GM12878 (cell line): ENCODE results near the gene LYRM4. TPM values are rescaled to one million over a fixed set of nuclear protein-coding genes. Genes with fewer than 3 reads are reported as not detected.

Experiments used
- ATAC-seq: fragments of 200-7000 bp; cut with Tn5 transposase; 3 replicates; pipeline ENCODE4 v1.9.1; 2020; ENCODE audit warnings: mild to moderate bottlenecking, moderate library complexity
- BruUV-seq: library from RNA; stranded (reverse); fragments of 400-500 nt; replicated peaks from 2 replicates; lab custom pipeline; 2021; lab: Mats Ljungman, UMichigan
- CTCF ChIA-PET: fragments of 300-600 bp; sonication (Branson Sonifier 250); formaldehyde crosslinking; extraction: SDS; loops from one replicate; lab custom pipeline; 2021; ENCODE audit warnings: inconsistent platforms; lab: Yijun Ruan, JAX
- POLR2A ChIA-PET: fragments of 350-600 bp; formaldehyde crosslinking; extraction: SDS; loops from one replicate; lab custom pipeline; 2021; ENCODE audit warnings: inconsistent platforms; lab: Charles Lee
- RAD21 ChIA-PET: fragments of 300-600 bp; sonication (Branson Sonifier 250); formaldehyde crosslinking; loops from one replicate; lab custom pipeline; 2023; ENCODE audit warnings: antibody characterized with exemption; ENCODE audit not compliant: unreplicated experiment; lab: Charles Lee
- SMC1A ChIA-PET: fragments of 300-600 bp; sonication (Branson Sonifier 250); formaldehyde crosslinking; loops from one replicate; lab custom pipeline; 2023; ENCODE audit not compliant: unreplicated experiment, uncharacterized antibody; lab: Charles Lee
- DNase-seq: peaks from one replicate; pipeline ENCODE4 v3.0.0-alpha.2; 2011; ENCODE audit warnings: low read depth, low spot score
- FAIRE-seq: peaks from 3 replicates; lab custom pipeline; 2011; peaks lifted over from hg19 to GRCh38; lab: Jason Lieb, UNC
- H2AFZ ChIP-seq: 2 replicates; pipeline ENCODE4 v1.6.0; 2011; ENCODE audit warnings: low read depth, low read length, control low read depth; ENCODE audit not compliant: control insufficient read depth
- H3K27ac ChIP-seq: 2 replicates; pipeline ENCODE4 v1.5.1; 2011; ENCODE audit warnings: control low read depth; ENCODE audit not compliant: control insufficient read depth, insufficient read depth
- H3K27me3 ChIP-seq, 2 experiments: replicated peaks in 1 of 2; 2 replicates each; pipeline versions ENCODE4 v1.6.0 to v1.6.1; 2011; ENCODE audit warnings: low read length in 1 of 2; ENCODE audit not compliant: control insufficient read depth in 2 of 2, insufficient read depth in 2 of 2
- H3K36me3 ChIP-seq, 2 experiments: 2 replicates each; pipeline ENCODE4 v1.5.1; 2011; ENCODE audit warnings: low read length in 1 of 2; ENCODE audit not compliant: control insufficient read depth in 2 of 2, insufficient read depth in 2 of 2
- H3K4me1 ChIP-seq: 2 replicates; pipeline ENCODE4 v1.6.1; 2011; ENCODE audit warnings: mild to moderate bottlenecking, low read length, moderate library complexity, mixed read lengths; ENCODE audit not compliant: control insufficient read depth, insufficient read depth
- H3K4me2 ChIP-seq: 2 replicates; pipeline ENCODE4 v1.6.0; 2011; ENCODE audit warnings: control low read depth; ENCODE audit not compliant: control insufficient read depth, insufficient read depth
- H3K4me3 ChIP-seq: fragments of 200-600 bp; sonication (generic); 2 replicates; pipeline ENCODE4 v1.5.1; 2016
- H3K79me2 ChIP-seq: 2 replicates; pipeline ENCODE4 v1.6.0; 2011; ENCODE audit warnings: low read length; ENCODE audit not compliant: control insufficient read depth, insufficient read depth
- H3K9ac ChIP-seq: 2 replicates; pipeline ENCODE4 v1.8.0; 2011; ENCODE audit warnings: low read length, control low read depth, mixed read lengths; ENCODE audit not compliant: control insufficient read depth, insufficient read depth
- H3K9me3 ChIP-seq: replicated peaks from 3 replicates; pipeline ENCODE4 v1.5.1; 2011; ENCODE audit warnings: mild to moderate bottlenecking, low read length; ENCODE audit not compliant: control insufficient read depth, insufficient read depth
- H4K20me1 ChIP-seq: 2 replicates; pipeline ENCODE4 v1.6.0; 2011; ENCODE audit not compliant: control insufficient read depth, insufficient read depth
- BCL3 ChIP-seq: IDR thresholded peaks from 2 replicates; pipeline ENCODE4 v1.6.1; 2011; ENCODE audit warnings: borderline replicate concordance, low read depth, mild to moderate bottlenecking, moderate library complexity, low read length; ENCODE audit not compliant: insufficient read depth, poor library complexity, severe bottlenecking
- CHD2 ChIP-seq: IDR thresholded peaks from 2 replicates; pipeline ENCODE4 v1.6.1; 2011; ENCODE audit warnings: low read depth, low read length, improper control_type of control experiment, borderline replicate concordance
- ESRRA ChIP-seq: IDR thresholded peaks from 2 replicates; pipeline ENCODE4 v1.6.1; 2012; ENCODE audit warnings: mild to moderate bottlenecking, low read length, improper control_type of control experiment
- EZH2 ChIP-seq: IDR thresholded peaks from 2 replicates; pipeline ENCODE4 v1.6.1; 2012; ENCODE audit warnings: low read depth, mild to moderate bottlenecking, control low read depth, inconsistent platforms, low read length, borderline replicate concordance; ENCODE audit not compliant: control insufficient read depth
- KAT2A ChIP-seq: conservative IDR thresholded peaks from 2 replicates; pipeline ENCODE4 v1.6.1; 2011; ENCODE audit warnings: low read depth, low read length; ENCODE audit not compliant: control insufficient read depth
- MAX ChIP-seq: IDR thresholded peaks from 2 replicates; pipeline ENCODE4 v1.6.1; 2012; ENCODE audit warnings: low read depth, low read length, improper control_type of control experiment
- NFYA ChIP-seq: IDR thresholded peaks from 2 replicates; pipeline ENCODE4 v1.6.1; 2011; ENCODE audit warnings: low read depth, mild to moderate bottlenecking, low read length, improper control_type of control experiment, borderline replicate concordance
- RBBP5 ChIP-seq: fragments of 200-600 bp; sonication (generic); conservative IDR thresholded peaks from 2 replicates; pipeline ENCODE4 v1.6.1; 2016
- SUPT20H ChIP-seq: IDR thresholded peaks from 2 replicates; pipeline ENCODE4 v1.6.1; 2011; ENCODE audit warnings: low read depth, mild to moderate bottlenecking, low read length, moderate library complexity, borderline replicate concordance; ENCODE audit not compliant: control insufficient read depth
- SUZ12 ChIP-seq: fragments of 200-600 bp; sonication (generic); IDR thresholded peaks from one replicate; pipeline ENCODE4 v1.6.1; 2018; ENCODE audit warnings: antibody characterized with exemption, mild to moderate bottlenecking; ENCODE audit not compliant: unreplicated experiment
- WGBS: methylation state at CpG from one replicate; pipeline ENCODE4 v1.1.6; 2016; ENCODE audit warnings: low lambda C conversion rate; ENCODE audit not compliant: insufficient replicate concordance, insufficient coverage; ENCODE audit errors: missing lambda C conversion rate; 5-methylcytosine and 5-hydroxymethylcytosine counted together
- in situ Hi-C: fragments of 300-500 bp; cut with MboI; formaldehyde crosslinking; loops from 9 replicates; pipeline ENCODE4 v1.14.3; 2018; ENCODE audit warnings: mixed read lengths
- intact Hi-C: fragments of 100-400 bp; cut with micrococcal nuclease; formaldehyde crosslinking; loops from one replicate; pipeline ENCODE4 v1.14.2; 2022; ENCODE audit not compliant: unreplicated experiment
- polyA plus RNA-seq, 11 experiments: library from polyadenylated mRNA; depleted of rRNA in 4 of 11; unstranded in 6 of 11; stranded (reverse) in 5 of 11; fragments of >200 nt; fragmentation: Nextera tagmentation in 4 of 11; fragmentation: Illumina TruSeq in 1 of 11; extraction: Ambion mirVana in 4 of 11; extraction: Trizol in 1 of 11; gene quantifications; 1 replicate in 1 of 11; 2 replicates in 10 of 11; pipeline versions ENCODE4 v1.2.1 to v1.2.3, GENCODE V29; 2011 to 2016; ENCODE audit warnings: inconsistent platforms in 2 of 11, missing spikeins in 2 of 11, low read depth in 1 of 11
- total RNA-seq, 4 experiments: library from RNA; depleted of rRNA in 3 of 4; stranded (reverse); fragments of >200 nt in 3 of 4; fragmentation: Illumina TruSeq in 1 of 4; extraction: Trizol in 1 of 4; gene quantifications; 2 replicates each; pipeline versions ENCODE4 v1.2.1 to v1.2.3, GENCODE V29; 2013 to 2021

Gene LYRM4
- total and polyA plus RNA-seq, 10 of the 15 experiments (the other 5 are each of a cell fraction or from before 2014, with no cell fraction given): 32.7 to 66.8 (median 44.0) TPM

- CTCF ChIA-PET: interaction anchor here (1.0 to 1.3 kb wide), 2 partner anchors 8 to 22 kb away, joined by 3 to 4 read pairs; no protein-coding TSS in a partner anchor
Observed at GRCh38 chr6:5100806-5101205, 159.9 kb downstream of the LYRM4 start.

More at GRCh38 chr6:5100806-5101205, 159.9 kb downstream of the LYRM4 start:
- ChIA-PET POLR2A (no interaction called here), RAD21 (no interaction called here), SMC1A (no interaction called here)
- FAIRE-seq (no peak), ATAC-seq (no peak), DNase-seq (no peak)
- intact Hi-C loops (no loop called here), in situ Hi-C loops (no loop called here)
- no peaks in the 10 kb centered on the region for H3K9me3 ChIP-seq
- no peaks in the 10 kb centered on the region for H3K27me3 ChIP-seq
- H4K20me1 ChIP-seq: no peaks in the 10 kb centered on the region
- no TSS peak for BruUV-seq
- no peaks in the 10 kb centered on the region for H3K36me3 ChIP-seq
- H3K4me2 ChIP-seq: no peak overlapping the region
- WGBS: 89% methylated on average over 7 of the region's 7 CpGs
- peaks cover 3% of the 10 kb centered on the region for H3K4me1 ChIP-seq
- no peak overlapping the region for H2AFZ ChIP-seq
- TF ChIP-seq EZH2 (no peak), SUPT20H (no peak), SUZ12 (no peak), NFYA (no peak), MAX (no peak), RBBP5 (no peak), BCL3 (no peak), CHD2 (no peak), KAT2A (no peak), ESRRA (no peak)
- TF ChIP-seq, all 136 proteins: peak for 0
- H3K79me2 ChIP-seq: no peaks in the 10 kb centered on the region
- no peak overlapping the region for H3K4me3 ChIP-seq
- no peak overlapping the region for H3K9ac ChIP-seq
- no peak overlapping the region for H3K27ac ChIP-seq
